Central memory CD8-positive, alpha-beta T cell (primary cell): ENCODE results near the gene DHX16.
A peak's percentile ranks its signal among the peaks of the same experiment; 100 is the strongest.
"Not testable (repeated sequence)": the region's sequence is repeated elsewhere in the genome, so short reads cannot be mapped to it uniquely, and the experiment has no call there.

Source experiments
- ATAC-seq: fragments of 150-1000 bp; cut with Tn5 transposase; replicated peaks from 2 replicates; pipeline ENCODE4 v1.10.0; 2022; ENCODE audit warnings: mild to moderate bottlenecking, moderate FRiP score, moderate number of reproducible peaks; ENCODE audit not compliant: poor library complexity, severe bottlenecking; ENCODE audit errors: extremely low read depth
- DNase-seq, 2 donors: peaks; one replicate each; pipeline ENCODE4 v3.0.0; 2021; ENCODE audit warnings: low spot score in 2 of 2
- H3K27ac Mint-ChIP-seq: one replicate; pipeline ENCODE4 v1.8.0; 2022; ENCODE audit warnings: low read depth, mild to moderate bottlenecking, moderate library complexity, mixed read lengths
- H3K27me3 Mint-ChIP-seq: one replicate; pipeline ENCODE4 v1.8.0; 2022; ENCODE audit warnings: mixed read lengths
- H3K36me3 Mint-ChIP-seq: one replicate; pipeline ENCODE4 v1.8.0; 2022; ENCODE audit warnings: mild to moderate bottlenecking, moderate library complexity, mixed read lengths; ENCODE audit not compliant: insufficient read depth
- H3K4me1 Mint-ChIP-seq: one replicate; pipeline ENCODE4 v1.8.0; 2022; ENCODE audit warnings: mixed read lengths
- H3K4me3 Mint-ChIP-seq: one replicate; pipeline ENCODE4 v1.8.0; 2022; ENCODE audit warnings: mild to moderate bottlenecking, moderate library complexity, mixed read lengths
- H3K9me3 Mint-ChIP-seq: one replicate; pipeline ENCODE4 v1.8.0; 2022; ENCODE audit warnings: mixed read lengths

The DHX16 gene

DNA sequence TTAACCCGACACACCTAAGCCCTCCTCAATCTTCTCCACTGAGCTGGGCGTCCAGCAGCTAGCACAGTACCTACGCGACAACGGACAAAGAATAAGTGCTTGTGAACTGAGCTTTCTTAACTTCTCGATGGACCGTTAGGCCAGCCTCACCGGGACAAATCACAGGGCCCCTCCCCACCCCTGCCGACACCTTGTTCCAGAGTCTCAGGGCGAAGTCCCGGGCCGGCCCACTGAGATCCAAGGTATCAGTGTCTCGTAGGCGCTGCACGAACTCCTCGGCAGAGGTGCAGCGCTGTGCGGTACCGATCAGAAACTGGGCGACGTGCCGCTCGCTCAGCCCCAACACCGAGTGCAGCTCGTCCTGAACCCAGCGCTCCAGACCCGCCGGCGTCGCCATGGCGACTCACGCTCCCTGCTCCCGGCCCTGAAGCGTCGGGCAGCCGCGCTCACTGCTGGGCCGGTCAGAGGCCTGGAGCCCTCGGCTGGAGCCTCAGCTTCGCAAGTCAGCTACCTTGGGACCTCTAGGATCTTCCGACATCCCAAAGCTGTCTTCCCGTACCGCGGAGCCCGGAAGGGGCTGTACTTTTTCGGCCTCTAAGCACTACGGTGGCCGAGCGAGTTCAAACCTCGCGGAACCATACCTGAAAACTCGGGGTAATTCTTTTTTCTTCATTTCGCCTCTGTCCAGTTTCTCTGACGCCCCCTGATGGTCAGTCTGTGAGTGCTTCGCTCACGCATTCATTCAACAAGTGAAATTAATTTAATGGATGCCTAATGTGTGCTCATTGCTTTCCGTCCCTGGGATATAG, at the start of gene DHX16:
Gene DHX16 (minus strand): TSS at position 562 of the 809 bp plus-strand sequence. CDS start 165 bp downstream, at position 397.
- Mint-ChIP-seq H3K36me3 (peaks cover 46% of the 10 kb centered on the region), H3K9me3 (no peaks in the 10 kb centered on the region), H3K27me3 (no peaks in the 10 kb centered on the region), H3K4me3 (peak within 1 kb of the TSS; percentile 95), H3K27ac (peak within 1 kb of the TSS; percentile 82), H3K4me1 (peaks cover 36% of the 10 kb centered on the region)
- DNase-seq, result peak; percentile 80
- peak; percentile 71 for ATAC-seq

DNA sequence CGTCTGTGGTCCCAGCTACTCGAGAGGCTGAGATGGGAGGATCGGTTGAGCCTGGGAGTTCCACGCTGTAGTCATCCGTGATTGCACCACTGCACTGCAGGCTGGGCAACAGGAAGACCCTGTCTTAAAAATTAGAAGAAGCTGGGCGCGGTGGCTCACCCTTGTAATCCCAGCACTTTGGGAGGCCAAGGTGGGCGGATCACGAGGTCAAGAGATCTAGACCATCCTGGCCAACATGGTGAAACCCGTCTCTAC, 49.1 kb upstream of the DHX16 start:
- not testable (repeated sequence) for H3K27me3 Mint-ChIP-seq
- H3K4me1 Mint-ChIP-seq, result peaks cover 54% of the 10 kb centered on the region
- peaks cover 64% of the 10 kb centered on the region for H3K36me3 Mint-ChIP-seq

DNA sequence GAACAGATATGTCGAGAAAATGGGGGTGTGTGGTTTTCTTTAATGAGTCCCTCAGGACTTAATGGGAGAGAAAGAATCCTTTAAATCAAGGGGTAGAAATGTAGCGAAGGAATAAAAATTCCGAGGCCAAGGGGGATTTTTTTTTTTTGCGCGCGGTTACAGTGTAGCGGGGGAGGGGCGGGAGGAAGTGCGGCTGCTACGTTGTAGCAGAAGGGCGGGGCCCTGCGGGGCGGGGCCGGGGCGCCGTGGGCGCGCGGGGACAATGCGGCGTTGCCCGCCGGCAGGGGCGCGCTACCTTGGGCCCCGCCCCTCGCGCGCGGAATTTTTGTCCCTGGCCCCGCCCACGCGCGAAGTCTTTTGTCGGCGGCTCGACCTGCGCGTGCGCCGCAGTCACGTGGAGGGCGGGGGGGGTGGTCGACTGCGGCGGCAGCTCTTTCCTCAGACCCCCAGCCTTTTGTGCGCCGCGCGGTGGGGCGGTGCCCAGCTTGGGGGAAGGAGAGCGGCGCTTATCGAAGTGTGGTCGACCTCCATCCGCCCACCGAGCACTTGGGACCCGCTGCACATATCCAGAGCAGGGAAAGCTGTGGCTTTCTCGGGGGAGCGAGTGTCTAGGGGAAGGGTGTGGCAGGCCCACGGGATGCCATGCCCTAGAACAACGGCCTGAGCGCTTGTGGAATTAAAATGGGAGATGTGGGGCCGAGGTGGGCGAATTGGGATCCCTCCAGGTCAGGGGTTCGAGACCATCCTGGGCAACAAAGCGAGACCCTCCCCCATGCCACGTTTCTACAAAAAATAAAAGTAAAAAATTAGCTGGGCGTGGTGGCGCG, 48.6 kb upstream of the DHX16 start:
- Mint-ChIP-seq H3K4me3 (peak overlapping the region; percentile 94), H3K4me1 (peaks cover 59% of the 10 kb centered on the region), H3K27ac (peak overlapping the region; percentile 87), H3K9me3 (no peaks in the 10 kb centered on the region), H3K36me3 (peaks cover 64% of the 10 kb centered on the region), H3K27me3 (no peaks in the 10 kb centered on the region)
- peak; percentile 92 to 94 for DNase-seq
- peak; percentile 26 for ATAC-seq

More for the DNA sequence above, 49.1 kb upstream of the DHX16 start:
- Mint-ChIP-seq H3K4me3 (peak overlapping the region; percentile 94), H3K27ac (peak overlapping the region; percentile 87)
- not testable (repeated sequence) for H3K9me3 Mint-ChIP-seq, ATAC-seq, DNase-seq

DNA sequence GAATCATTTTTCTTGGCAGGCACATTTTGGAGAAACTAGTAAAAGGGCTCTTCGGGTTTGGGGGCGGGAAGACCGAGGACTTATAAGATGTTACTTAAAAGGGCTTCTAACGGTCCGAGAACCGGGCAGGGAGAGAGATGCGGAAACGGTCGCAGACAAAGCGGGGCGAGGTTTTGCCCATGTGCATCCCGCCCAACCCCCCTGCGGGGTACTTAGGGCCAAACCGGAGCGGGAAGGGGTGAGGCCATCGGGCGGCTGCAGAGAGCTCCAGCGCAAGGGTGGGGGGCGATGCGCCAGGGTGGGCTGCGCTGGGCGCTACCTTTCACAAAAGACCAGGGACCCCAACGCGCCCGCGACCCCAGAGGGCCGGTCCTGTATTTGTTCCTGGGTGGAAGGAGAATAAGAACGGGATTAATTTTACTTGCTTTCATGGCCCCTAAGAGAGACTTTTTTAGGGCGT, 48.0 kb upstream of the DHX16 start:
- Mint-ChIP-seq H3K27ac (peak overlapping the region; percentile 87), H3K4me1 (peaks cover 65% of the 10 kb centered on the region), H3K36me3 (peaks cover 60% of the 10 kb centered on the region), H3K4me3 (peak overlapping the region; percentile 94), H3K27me3 (no peaks in the 10 kb centered on the region), H3K9me3 (no peaks in the 10 kb centered on the region)
- ATAC-seq, result no peak
- DNase-seq, result peak in 1 of 2 donors; percentile 38

DNA sequence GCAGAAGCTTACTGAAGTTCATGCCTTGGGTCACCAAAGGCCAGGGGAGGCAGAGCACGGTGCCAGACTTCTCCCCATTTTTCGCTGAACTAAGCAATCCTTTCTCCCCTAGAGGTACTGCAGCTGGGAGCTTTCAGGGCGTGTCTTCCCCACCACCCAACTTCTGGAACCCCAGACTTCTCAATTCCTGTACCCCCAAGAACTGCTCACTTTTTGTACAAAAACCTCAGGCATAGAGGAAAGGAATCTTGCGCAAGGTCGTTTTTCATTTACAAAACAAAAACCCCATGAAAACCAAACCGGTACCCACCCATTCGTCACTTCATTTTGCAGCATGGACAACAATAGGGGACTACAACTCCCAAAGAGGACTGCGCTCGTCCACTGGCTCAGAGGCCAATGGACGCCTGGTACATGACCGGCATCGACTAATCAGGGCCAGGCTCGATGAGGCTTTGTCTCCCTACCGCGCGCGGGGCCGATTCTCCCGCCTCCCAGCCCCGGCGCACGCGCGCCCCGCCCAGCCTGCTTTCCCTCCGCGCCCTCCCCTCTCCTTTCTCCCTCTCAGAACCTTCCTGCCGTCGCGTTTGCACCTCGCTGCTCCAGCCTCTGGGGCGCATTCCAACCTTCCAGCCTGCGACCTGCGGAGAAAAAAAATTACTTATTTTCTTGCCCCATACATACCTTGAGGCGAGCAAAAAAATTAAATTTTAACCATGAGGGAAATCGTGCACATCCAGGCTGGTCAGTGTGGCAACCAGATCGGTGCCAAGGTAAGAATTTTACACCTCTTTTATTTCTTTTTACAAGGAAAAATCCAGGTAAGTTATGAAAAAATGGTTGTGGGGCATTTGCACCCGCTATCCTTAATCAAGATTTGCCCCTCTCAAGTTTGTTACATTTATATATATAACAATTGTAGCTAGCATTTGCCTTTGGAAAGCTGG, 47.3 kb upstream of the DHX16 start, which contains the start of gene TUBB:
Gene TUBB (plus strand): TSS at position 562 of the 947 bp plus-strand sequence. CDS start 155 bp downstream, at position 717.
- Mint-ChIP-seq H3K27ac (peak within 1 kb of the TSS; percentile 87), H3K4me1 (peaks cover 64% of the 10 kb centered on the region), H3K27me3 (no peaks in the 10 kb centered on the region), H3K9me3 (no peaks in the 10 kb centered on the region), H3K36me3 (peaks cover 55% of the 10 kb centered on the region), H3K4me3 (peak within 1 kb of the TSS; percentile 94)
- peak; percentile 61 for ATAC-seq
- DNase-seq, result peak; percentile 82 to 90

DNA sequence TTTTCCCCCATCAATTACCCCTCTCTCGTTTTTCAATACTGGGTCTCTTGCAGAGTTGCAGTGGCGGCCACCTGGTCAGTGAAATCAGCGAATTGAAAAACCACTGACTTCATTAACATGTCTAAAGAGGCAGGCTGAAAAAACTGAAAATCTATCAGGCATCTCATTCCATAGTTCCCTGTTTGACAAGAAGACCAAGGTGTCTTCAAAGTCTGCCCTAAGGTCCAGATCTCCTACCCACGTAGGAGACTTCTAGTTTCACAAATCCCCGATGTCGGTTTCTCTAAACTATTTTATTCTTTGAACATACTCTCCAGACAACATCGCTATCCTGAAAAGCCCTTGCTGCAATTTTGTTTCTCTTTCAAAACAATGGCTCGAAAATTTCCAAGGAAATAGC, 46.5 kb upstream of the DHX16 start:
- H3K27me3 Mint-ChIP-seq, result no peaks in the 10 kb centered on the region
- peak overlapping the region; percentile 87 for H3K27ac Mint-ChIP-seq
- peak overlapping the region; percentile 94 for H3K4me3 Mint-ChIP-seq
- peaks cover 48% of the 10 kb centered on the region for H3K36me3 Mint-ChIP-seq
- no peaks in the 10 kb centered on the region for H3K9me3 Mint-ChIP-seq
- DNase-seq, result no peak
- peaks cover 57% of the 10 kb centered on the region for H3K4me1 Mint-ChIP-seq
- ATAC-seq, result no peak

DNA sequence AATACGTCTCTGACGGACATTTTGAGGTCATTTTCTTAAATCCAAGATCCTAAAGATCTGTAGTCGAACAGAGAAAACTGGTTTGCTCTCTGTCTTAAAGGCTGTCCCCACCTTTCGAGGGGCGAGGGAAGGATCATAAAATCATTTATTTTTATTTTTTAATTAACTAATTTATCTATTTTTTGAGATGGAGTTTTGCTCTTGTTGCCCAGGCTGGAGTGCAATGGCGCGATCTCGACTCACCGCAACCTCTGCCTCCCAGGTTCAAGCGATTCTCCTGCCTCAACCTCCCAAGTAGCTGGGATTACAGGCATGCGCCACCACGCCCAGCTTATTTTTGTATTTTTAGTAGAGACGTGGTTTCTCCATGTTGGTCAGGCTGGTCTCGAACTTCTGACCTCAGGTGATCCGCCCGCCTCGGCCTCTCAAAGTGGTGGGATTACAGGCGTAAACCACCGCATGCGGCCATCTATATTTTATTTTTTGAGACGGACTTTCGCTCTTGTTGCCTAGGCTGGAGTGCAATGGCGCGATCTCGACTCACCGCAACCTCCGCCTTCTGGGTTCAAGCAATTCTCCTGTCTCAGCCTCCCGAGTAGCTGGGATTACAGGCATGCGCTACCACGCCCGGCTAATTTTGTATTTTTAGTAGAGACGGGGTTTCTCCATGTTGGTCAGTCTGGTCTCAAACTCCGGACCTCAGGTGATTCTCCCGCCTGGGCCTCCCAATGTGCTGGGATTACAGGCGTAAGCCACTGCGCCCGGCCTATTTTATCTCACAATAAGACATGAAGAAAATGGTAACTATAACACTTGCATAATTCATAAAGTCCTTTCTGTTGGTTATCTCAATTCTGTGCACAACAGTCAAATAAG, 45.3 kb upstream of the DHX16 start:
- not testable (repeated sequence) for H3K9me3 Mint-ChIP-seq, DNase-seq, ATAC-seq, H3K27me3 Mint-ChIP-seq
- Mint-ChIP-seq H3K36me3 (peaks cover 40% of the 10 kb centered on the region), H3K27ac (peak overlapping the region; percentile 99), H3K4me1 (peaks cover 51% of the 10 kb centered on the region), H3K4me3 (peak overlapping the region; percentile 86)

DNA sequence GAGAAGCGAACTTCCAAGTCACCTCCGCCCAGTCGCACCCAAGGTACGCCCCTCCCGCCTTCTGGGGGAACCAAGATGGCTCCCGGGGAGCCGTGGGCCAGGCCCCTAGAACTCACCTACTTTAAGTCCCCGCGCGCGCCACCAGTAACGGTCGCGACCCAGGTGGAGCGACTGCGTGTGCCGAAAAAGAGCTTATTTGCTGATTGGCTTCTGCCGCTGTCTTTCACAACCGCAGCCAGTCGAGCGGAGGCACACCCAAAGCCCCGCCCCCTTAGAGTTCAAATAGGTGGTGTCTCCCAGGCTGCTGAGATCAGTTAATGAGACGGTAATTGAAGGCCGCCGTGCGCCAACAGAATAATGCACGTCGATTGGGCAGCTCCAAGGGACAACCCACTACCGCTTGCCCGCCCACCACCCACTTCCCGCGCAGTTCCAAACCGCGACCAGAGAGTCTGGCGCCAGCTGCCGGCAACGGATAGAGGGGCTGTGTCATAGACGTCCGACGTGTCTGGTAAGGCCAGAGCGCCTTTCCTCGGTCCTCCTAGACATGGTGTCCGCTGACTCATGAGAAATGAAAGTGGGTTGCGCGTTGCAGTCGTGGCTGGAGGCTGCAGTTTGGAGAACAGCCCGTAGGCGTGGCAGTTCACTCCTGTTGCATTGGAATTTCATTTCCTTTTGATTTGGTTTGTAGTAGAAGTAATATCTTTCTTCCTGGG, 44.5 kb upstream of the DHX16 start, which contains the start of gene MDC1:
Gene MDC1 (minus strand): TSS at position 153 of the 716 bp plus-strand sequence. CDS start 2,106 bp downstream, outside the sequence.
- H3K27me3 Mint-ChIP-seq, result no peaks in the 10 kb centered on the region
- H3K9me3 Mint-ChIP-seq, result no peaks in the 10 kb centered on the region
- H3K4me1 Mint-ChIP-seq, result peaks cover 51% of the 10 kb centered on the region
- H3K4me3 Mint-ChIP-seq, result peak within 1 kb of the TSS; percentile 86
- ATAC-seq, result peak; percentile 83
- peak within 1 kb of the TSS; percentile 99 for H3K27ac Mint-ChIP-seq
- peaks cover 34% of the 10 kb centered on the region for H3K36me3 Mint-ChIP-seq
- peak; percentile 92 to 99 for DNase-seq

DNA sequence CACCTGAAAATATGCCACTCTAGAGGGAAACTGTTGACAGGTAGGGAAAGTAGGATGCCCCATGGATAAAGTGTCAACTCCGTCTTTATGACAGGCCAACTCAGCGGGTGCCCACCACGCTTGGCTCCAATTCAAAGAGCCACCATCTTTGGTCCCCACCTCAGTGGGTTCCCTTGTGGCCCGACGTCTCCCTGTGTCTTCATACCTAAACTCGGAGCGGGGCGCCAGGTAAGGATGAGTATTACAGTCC, 44.0 kb upstream of the DHX16 start:
- peak overlapping the region; percentile 99 for H3K27ac Mint-ChIP-seq
- ATAC-seq (no peak), DNase-seq (no peak)
- peak overlapping the region; percentile 86 for H3K4me3 Mint-ChIP-seq
- no peaks in the 10 kb centered on the region for H3K27me3 Mint-ChIP-seq
- no peaks in the 10 kb centered on the region for H3K9me3 Mint-ChIP-seq
- H3K4me1 Mint-ChIP-seq, result peaks cover 53% of the 10 kb centered on the region
- peaks cover 29% of the 10 kb centered on the region for H3K36me3 Mint-ChIP-seq

DNA sequence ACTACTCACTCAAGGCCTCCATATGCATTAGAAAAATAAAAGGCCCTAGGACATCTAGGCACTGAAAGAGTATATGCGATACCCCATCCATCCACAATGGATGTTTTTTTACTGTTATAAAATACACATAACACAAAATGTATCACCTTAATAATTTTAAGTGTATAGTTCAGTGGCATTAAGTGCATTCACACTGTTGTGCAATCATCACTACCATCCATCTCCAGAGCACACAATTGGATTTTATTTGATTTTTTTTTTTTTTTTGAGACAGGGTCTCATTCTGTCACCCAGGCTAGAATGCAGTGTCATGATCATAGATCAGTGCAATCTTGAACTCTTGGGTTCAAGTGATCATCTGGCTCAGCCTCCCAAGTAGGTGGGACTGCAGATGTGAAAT, 41.5 kb upstream of the DHX16 start:
- Mint-ChIP-seq H3K4me3 (no peak overlapping the region), H3K4me1 (peaks cover 44% of the 10 kb centered on the region), H3K9me3 (no peaks in the 10 kb centered on the region), H3K27ac (no peak overlapping the region), H3K36me3 (peaks cover 23% of the 10 kb centered on the region), H3K27me3 (no peaks in the 10 kb centered on the region)
- DNase-seq (no peak), ATAC-seq (no peak)

DNA sequence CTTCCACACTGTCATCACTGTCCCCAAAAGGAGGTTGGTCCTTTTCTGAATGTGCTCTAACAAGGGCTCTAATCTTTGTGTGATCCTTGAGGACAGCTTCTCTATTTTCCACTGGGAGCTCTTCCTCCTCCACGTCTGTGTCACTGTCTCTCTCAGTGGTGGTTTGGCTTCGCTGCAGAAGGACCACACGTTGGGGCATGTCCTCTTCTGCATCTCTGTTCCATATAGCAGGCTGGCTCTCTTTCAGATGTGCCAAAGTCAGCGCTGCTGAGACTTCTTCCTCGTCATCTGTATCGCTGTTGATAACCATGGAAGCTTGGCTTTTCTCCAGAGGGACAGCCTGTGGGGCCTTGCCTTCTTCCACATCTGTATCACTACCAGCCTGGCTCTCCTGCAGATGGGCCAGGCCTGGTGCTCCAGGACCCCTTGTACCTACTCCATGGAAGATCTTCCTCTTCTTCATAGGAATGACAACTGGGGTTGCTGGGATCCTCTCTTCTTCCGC, 39.7 kb upstream of the DHX16 start:
- peaks cover 41% of the 10 kb centered on the region for H3K4me1 Mint-ChIP-seq

More for the DNA sequence above, 39.7 kb upstream of the DHX16 start:
- no peaks in the 10 kb centered on the region for H3K9me3 Mint-ChIP-seq
- ATAC-seq, result no peak
- peak overlapping the region; percentile 76 for H3K27ac Mint-ChIP-seq
- H3K27me3 Mint-ChIP-seq, result no peaks in the 10 kb centered on the region
- no peak for DNase-seq
- peak overlapping the region; percentile 25 for H3K4me3 Mint-ChIP-seq
- peaks cover 25% of the 10 kb centered on the region for H3K36me3 Mint-ChIP-seq
